Mucosa of stomach (tissue), 1 donor: ENCODE data around the gene ARID3B.

Experiments used
- H3K27me3 ChIP-seq: one replicate; pipeline ENCODE4 v1.7.0; 2013; ENCODE audit warnings: mild to moderate bottlenecking, low read length; ENCODE audit not compliant: control insufficient read depth, insufficient read depth
- H3K36me3 ChIP-seq: one replicate; pipeline ENCODE4 v1.7.0; 2013; ENCODE audit warnings: low read length; ENCODE audit not compliant: control insufficient read depth, insufficient read depth
- H3K4me1 ChIP-seq: one replicate; pipeline ENCODE4 v1.7.0; 2013; ENCODE audit warnings: mild to moderate bottlenecking, low read length; ENCODE audit not compliant: control insufficient read depth, insufficient read depth
- H3K4me3 ChIP-seq: one replicate; pipeline ENCODE4 v1.7.0; 2013; ENCODE audit warnings: low read length
- H3K9ac ChIP-seq: one replicate; pipeline ENCODE4 v1.7.0; 2013; ENCODE audit warnings: mild to moderate bottlenecking, low read length, moderate library complexity
- H3K9me3 ChIP-seq: one replicate; pipeline ENCODE4 v1.7.0; 2013; ENCODE audit warnings: mild to moderate bottlenecking, low read length, moderate library complexity; ENCODE audit not compliant: control insufficient read depth
- donor health status: Pancreatic carcinoma.

The ARID3B gene

GRCh38 chr15:74551714-74552113, 10.7 kb downstream of the ARID3B start:
- Histone ChIP-seq H3K9ac (no peak overlapping the region), H3K4me1 (peaks cover 1% of the 10 kb centered on the region)

GRCh38 chr15:74552773-74553441, 11.9 kb downstream of the ARID3B start:
- H3K9ac ChIP-seq: no peak overlapping the region
- no peak overlapping the region for H3K4me3 ChIP-seq
- H3K36me3 ChIP-seq: no peaks in the 10 kb centered on the region
- H3K27me3 ChIP-seq: no peaks in the 10 kb centered on the region
- no peaks in the 10 kb centered on the region for H3K9me3 ChIP-seq
- H3K4me1 ChIP-seq: no peaks in the 10 kb centered on the region

More at GRCh38 chr15:74551714-74552113, 10.7 kb downstream of the ARID3B start:
- Histone ChIP-seq H3K27me3 (no peaks in the 10 kb centered on the region), H3K36me3 (no peaks in the 10 kb centered on the region), H3K4me3 (no peak overlapping the region), H3K9me3 (no peaks in the 10 kb centered on the region)

GRCh38 chr15:74555192-74555591, 14.2 kb downstream of the ARID3B start:
- Histone ChIP-seq H3K9me3 (no peaks in the 10 kb centered on the region), H3K9ac (no peak overlapping the region), H3K36me3 (no peaks in the 10 kb centered on the region), H3K4me3 (no peak overlapping the region), H3K27me3 (no peaks in the 10 kb centered on the region), H3K4me1 (no peaks in the 10 kb centered on the region)

- Histone ChIP-seq H3K4me1 (no peaks in the 10 kb centered on the region), H3K36me3 (no peaks in the 10 kb centered on the region), H3K4me3 (no peak overlapping the region), H3K9ac (no peak overlapping the region), H3K27me3 (no peaks in the 10 kb centered on the region), H3K9me3 (no peaks in the 10 kb centered on the region)
Measured at GRCh38 chr15:74558706-74559105, 17.7 kb downstream of the ARID3B start.

- Histone ChIP-seq H3K4me1 (no peaks in the 10 kb centered on the region), H3K4me3 (no peak overlapping the region), H3K9me3 (no peaks in the 10 kb centered on the region), H3K27me3 (no peaks in the 10 kb centered on the region), H3K36me3 (no peaks in the 10 kb centered on the region), H3K9ac (no peak overlapping the region)
Measured at GRCh38 chr15:74563442-74563841, 22.4 kb downstream of the ARID3B start.

DNA sequence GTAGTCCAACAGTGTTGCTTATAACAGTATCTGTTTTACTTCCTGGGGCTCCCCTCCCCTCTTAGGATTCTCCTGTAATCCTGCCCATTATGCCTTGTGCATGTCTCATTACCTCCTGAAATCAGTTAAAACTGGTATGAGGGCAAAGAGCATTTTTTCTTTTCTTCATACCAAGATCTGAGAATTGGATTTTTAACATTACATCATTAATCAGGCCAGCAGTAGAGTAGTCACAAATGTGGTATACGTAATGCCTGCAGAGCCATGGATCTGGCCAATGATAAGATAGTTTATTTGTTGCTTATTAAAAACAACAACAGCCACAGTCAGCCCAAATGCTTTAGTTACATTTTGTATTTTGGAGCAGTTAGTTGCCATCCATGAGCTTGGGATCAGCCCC, 23.2 kb downstream of the ARID3B start:
- Histone ChIP-seq H3K9me3 (no peaks in the 10 kb centered on the region), H3K4me3 (no peak overlapping the region), H3K27me3 (no peaks in the 10 kb centered on the region), H3K9ac (no peak overlapping the region), H3K36me3 (no peaks in the 10 kb centered on the region), H3K4me1 (no peaks in the 10 kb centered on the region)

DNA sequence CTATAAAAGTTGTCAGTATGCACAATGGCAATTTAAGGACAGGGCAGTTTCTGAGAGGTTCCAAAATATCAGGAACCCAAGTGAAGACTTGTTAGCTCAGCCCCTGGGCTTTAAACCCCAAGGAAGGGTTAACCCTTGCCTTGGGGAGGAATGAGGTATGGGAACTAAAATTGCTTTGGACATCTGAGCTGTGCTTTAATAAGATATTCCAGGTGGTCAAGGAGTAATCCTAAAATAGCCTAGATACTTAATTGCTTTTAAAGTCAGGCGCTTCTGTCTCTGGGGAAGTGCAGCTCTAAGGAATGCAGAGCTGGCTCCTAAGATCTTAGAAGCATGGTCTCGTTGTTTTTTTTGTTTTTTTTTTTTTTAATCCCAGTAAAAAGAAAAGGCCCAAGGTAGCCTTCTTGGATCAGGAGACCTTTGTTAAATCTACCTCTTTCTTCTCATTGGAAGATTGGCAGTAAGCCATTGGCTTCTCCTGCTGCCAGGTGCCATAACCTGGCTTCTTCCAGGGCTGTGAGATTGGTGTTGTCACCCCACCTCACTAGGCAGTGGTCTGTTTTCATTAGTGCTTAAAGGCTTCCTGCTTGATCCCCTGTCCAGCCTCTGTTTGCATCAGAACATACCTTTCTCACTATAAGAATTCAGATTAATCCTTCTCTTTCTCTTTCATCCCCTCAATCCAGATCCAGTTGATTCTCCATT, 24.5 kb downstream of the ARID3B start:
- Histone ChIP-seq H3K27me3 (no peaks in the 10 kb centered on the region), H3K9ac (no peak overlapping the region), H3K4me1 (no peaks in the 10 kb centered on the region), H3K9me3 (no peaks in the 10 kb centered on the region), H3K36me3 (no peaks in the 10 kb centered on the region), H3K4me3 (no peak overlapping the region)

GRCh38 chr15:74568594-74568993, 27.6 kb downstream of the ARID3B start:
- Histone ChIP-seq H3K27me3 (no peaks in the 10 kb centered on the region), H3K9ac (no peak overlapping the region), H3K9me3 (no peaks in the 10 kb centered on the region), H3K4me1 (no peaks in the 10 kb centered on the region), H3K4me3 (no peak overlapping the region), H3K36me3 (peaks cover 9% of the 10 kb centered on the region)

GRCh38 chr15:74569731-74570070, 28.7 kb downstream of the ARID3B start:
- peaks cover 13% of the 10 kb centered on the region for H3K36me3 ChIP-seq
- no peaks in the 10 kb centered on the region for H3K9me3 ChIP-seq
- no peak overlapping the region for H3K9ac ChIP-seq
- H3K4me3 ChIP-seq: no peak overlapping the region
- H3K4me1 ChIP-seq: no peaks in the 10 kb centered on the region
- no peaks in the 10 kb centered on the region for H3K27me3 ChIP-seq

GRCh38 chr15:74571191-74571590, 30.2 kb downstream of the ARID3B start:
- no peaks in the 10 kb centered on the region for H3K4me1 ChIP-seq
- H3K9ac ChIP-seq: no peak overlapping the region
- no peak overlapping the region for H3K4me3 ChIP-seq
- H3K27me3 ChIP-seq: no peaks in the 10 kb centered on the region
- peaks cover 20% of the 10 kb centered on the region for H3K36me3 ChIP-seq
- no peaks in the 10 kb centered on the region for H3K9me3 ChIP-seq

DNA sequence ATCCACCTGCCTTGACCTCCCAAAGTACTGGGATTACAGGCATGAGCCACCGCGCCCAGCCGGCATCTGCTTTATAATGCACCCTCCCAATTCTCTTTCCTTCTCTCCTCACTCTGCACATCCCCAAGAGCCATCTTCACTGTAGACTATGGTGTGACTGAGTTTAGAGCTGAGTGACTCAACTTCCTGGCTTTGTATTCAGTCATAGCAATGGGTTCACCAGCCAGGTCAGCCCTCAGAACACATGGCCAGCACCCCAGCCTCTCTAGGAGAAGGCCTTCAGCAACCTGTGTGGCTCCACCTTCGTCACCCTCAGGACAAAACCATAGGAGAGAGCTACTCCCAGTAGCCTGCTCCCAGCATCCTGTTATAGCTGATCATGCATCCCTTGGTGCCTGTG, 33.0 kb downstream of the ARID3B start:
- H3K27me3 ChIP-seq: no peaks in the 10 kb centered on the region
- H3K9me3 ChIP-seq: no peaks in the 10 kb centered on the region
- H3K9ac ChIP-seq: no peak overlapping the region
- H3K4me3 ChIP-seq: no peak overlapping the region
- H3K36me3 ChIP-seq: peaks cover 20% of the 10 kb centered on the region
- no peaks in the 10 kb centered on the region for H3K4me1 ChIP-seq

GRCh38 chr15:74578496-74578994, 37.5 kb downstream of the ARID3B start:
- Histone ChIP-seq H3K9ac (no peak overlapping the region), H3K36me3 (peaks cover 11% of the 10 kb centered on the region), H3K27me3 (no peaks in the 10 kb centered on the region), H3K4me3 (no peak overlapping the region), H3K4me1 (no peaks in the 10 kb centered on the region), H3K9me3 (no peaks in the 10 kb centered on the region)
